ENCODE data around the gene INAVA. TPM values are rescaled to one million over a fixed set of nuclear protein-coding genes. Genes with fewer than 3 reads are reported as not detected.

Gene INAVA
- total and polyA plus RNA-seq, 2 of the 13 experiments (the other 11 are each of a cell fraction or from before 2014, with no cell fraction given), result 6.0 to 13.5 TPM

DNA sequence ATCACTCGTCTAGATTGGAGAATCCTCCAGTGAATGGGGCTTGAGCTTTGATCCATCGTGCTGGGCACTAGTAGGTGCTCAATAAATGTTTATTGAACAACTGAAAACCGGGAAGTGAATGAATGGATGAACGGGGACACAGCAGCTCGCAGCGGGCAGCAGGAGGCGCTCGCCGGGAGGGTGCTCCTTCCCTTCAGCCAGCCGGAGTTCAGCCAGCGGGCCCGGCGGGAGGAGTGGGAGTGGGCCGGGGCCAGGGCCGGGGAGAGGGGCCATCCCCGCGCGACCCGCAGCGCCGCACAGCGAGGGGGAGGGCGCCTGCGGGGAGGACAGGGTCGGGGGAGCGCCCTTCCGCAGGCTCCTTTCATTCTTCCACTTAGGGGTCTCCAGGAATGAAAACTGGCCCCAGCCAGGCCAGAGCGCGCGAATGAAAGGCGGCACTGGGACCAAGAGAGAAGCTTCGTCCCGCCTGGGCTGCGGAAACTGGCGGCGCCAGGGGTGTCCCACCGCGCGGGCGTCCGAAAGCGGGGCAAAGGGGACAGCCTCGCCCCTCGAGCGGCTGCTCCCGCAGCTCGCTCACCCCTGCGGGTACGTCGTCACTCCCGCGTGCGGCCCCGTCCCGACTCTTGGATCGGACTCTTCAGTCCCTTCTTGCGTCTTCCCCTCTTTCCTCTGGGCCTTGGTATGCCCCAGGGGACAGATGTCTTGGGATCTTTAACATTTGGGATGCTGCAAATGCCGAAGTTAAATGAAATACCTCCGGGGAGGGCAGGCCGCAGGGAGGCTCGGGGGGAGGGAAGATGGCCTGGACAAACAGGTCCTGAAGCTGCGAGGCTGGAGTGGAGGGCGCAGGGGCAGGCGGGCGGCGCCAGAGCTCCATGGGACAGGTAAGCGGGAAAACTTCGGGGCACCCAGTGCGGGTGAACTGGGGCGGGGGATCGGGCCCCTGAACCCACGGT lies 3.6 kb upstream of the INAVA start (continued):
- 0 out of 2 replicates have a peak, but pooled peaks have one; percentile 50 for TF ChIP-seq ZNF557 (CRISPR knock-in tag; IDR thresholded peaks at IDR 0.05)
- TF ChIP-seq, protein P1, sequence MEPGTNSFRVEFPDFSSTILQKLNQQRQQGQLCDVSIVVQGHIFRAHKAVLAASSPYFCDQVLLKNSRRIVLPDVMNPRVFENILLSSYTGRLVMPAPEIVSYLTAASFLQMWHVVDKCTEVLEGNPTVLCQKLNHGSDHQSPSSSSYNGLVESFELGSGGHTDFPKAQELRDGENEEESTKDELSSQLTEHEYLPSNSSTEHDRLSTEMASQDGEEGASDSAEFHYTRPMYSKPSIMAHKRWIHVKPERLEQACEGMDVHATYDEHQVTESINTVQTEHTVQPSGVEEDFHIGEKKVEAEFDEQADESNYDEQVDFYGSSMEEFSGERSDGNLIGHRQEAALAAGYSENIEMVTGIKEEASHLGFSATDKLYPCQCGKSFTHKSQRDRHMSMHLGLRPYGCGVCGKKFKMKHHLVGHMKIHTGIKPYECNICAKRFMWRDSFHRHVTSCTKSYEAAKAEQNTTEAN (CRISPR knock-in tag; conservative IDR thresholded peaks at IDR 0.05), result peak; percentile 32; the same call in 1 of the 2 replicates
- TF ChIP-seq HNF4G (IDR thresholded peaks at IDR 0.05; ENCODE audit: borderline replicate concordance, low read depth, low read length), result no peak
- TF ChIP-seq HNF4G (CRISPR knock-in tag; IDR thresholded peaks at IDR 0.05; ENCODE audit: borderline replicate concordance, low read depth), result no peak; the same call in 1 of the 2 replicates
- TF ChIP-seq, protein P2, sequence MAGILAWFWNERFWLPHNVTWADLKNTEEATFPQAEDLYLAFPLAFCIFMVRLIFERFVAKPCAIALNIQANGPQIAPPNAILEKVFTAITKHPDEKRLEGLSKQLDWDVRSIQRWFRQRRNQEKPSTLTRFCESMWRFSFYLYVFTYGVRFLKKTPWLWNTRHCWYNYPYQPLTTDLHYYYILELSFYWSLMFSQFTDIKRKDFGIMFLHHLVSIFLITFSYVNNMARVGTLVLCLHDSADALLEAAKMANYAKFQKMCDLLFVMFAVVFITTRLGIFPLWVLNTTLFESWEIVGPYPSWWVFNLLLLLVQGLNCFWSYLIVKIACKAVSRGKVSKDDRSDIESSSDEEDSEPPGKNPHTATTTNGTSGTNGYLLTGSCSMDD (CRISPR knock-in tag; IDR thresholded peaks at IDR 0.05), result no peak
- TF ChIP-seq ZNF724P (CRISPR knock-in tag; IDR thresholded peaks at IDR 0.05; ENCODE audit: borderline replicate concordance), result 0 out of 2 replicates have a peak, but pooled peaks have one; percentile 11
- TF ChIP-seq MAFG (CRISPR knock-in tag; IDR thresholded peaks at IDR 0.05), result no peak
- TF ChIP-seq, protein P3, sequence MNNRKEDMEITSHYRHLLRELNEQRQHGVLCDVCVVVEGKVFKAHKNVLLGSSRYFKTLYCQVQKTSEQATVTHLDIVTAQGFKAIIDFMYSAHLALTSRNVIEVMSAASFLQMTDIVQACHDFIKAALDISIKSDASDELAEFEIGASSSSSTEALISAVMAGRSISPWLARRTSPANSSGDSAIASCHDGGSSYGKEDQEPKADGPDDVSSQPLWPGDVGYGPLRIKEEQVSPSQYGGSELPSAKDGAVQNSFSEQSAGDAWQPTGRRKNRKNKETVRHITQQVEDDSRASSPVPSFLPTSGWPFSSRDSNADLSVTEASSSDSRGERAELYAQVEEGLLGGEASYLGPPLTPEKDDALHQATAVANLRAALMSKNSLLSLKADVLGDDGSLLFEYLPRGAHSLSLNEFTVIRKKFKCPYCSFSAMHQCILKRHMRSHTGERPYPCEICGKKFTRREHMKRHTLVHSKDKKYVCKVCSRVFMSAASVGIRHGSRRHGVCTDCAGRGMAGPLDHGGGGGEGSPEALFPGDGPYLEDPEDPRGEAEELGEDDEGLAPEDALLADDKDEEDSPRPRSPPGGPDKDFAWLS (CRISPR knock-in tag; IDR thresholded peaks at IDR 0.05; ENCODE audit: borderline replicate concordance), result peak; percentile 82; the same call in 1 of the 2 replicates
- TF ChIP-seq NR2F6 (IDR thresholded peaks at IDR 0.05), result no peak
- 0 out of 2 replicates have a peak, but pooled peaks have one; percentile 3 for TF ChIP-seq NR2F6 (CRISPR knock-in tag; IDR thresholded peaks at IDR 0.05)
- TF ChIP-seq, protein P4, sequence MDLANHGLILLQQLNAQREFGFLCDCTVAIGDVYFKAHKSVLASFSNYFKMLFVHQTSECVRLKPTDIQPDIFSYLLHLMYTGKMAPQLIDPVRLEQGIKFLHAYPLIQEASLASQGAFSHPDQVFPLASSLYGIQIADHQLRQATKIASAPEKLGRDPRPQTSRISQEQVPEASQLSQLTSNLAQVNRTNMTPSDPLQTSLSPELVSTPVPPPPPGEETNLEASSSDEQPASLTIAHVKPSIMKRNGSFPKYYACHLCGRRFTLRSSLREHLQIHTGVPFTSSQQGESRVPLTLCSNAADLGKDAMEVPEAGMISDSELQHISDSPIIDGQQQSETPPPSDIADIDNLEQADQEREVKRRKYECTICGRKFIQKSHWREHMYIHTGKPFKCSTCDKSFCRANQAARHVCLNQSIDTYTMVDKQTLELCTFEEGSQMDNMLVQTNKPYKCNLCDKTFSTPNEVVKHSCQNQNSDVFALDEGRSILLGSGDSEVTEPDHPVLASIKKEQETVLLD (CRISPR knock-in tag; IDR thresholded peaks at IDR 0.05; ENCODE audit: low read depth), result no peak
- TF ChIP-seq RNF2 (conservative IDR thresholded peaks at IDR 0.05; ENCODE audit: low read depth), result 0 out of 2 replicates have a peak, but pooled peaks have one; percentile 7
- TF ChIP-seq ZFY (CRISPR knock-in tag; IDR thresholded peaks at IDR 0.05), result peak; percentile 74
- no peak for TF ChIP-seq CBX1 (IDR thresholded peaks at IDR 0.05; ENCODE audit: low read depth)
- TF ChIP-seq, protein P5, sequence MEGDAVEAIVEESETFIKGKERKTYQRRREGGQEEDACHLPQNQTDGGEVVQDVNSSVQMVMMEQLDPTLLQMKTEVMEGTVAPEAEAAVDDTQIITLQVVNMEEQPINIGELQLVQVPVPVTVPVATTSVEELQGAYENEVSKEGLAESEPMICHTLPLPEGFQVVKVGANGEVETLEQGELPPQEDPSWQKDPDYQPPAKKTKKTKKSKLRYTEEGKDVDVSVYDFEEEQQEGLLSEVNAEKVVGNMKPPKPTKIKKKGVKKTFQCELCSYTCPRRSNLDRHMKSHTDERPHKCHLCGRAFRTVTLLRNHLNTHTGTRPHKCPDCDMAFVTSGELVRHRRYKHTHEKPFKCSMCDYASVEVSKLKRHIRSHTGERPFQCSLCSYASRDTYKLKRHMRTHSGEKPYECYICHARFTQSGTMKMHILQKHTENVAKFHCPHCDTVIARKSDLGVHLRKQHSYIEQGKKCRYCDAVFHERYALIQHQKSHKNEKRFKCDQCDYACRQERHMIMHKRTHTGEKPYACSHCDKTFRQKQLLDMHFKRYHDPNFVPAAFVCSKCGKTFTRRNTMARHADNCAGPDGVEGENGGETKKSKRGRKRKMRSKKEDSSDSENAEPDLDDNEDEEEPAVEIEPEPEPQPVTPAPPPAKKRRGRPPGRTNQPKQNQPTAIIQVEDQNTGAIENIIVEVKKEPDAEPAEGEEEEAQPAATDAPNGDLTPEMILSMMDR (CRISPR knock-in tag; IDR thresholded peaks at IDR 0.05), result peak; percentile 78
- TF ChIP-seq, protein P6, sequence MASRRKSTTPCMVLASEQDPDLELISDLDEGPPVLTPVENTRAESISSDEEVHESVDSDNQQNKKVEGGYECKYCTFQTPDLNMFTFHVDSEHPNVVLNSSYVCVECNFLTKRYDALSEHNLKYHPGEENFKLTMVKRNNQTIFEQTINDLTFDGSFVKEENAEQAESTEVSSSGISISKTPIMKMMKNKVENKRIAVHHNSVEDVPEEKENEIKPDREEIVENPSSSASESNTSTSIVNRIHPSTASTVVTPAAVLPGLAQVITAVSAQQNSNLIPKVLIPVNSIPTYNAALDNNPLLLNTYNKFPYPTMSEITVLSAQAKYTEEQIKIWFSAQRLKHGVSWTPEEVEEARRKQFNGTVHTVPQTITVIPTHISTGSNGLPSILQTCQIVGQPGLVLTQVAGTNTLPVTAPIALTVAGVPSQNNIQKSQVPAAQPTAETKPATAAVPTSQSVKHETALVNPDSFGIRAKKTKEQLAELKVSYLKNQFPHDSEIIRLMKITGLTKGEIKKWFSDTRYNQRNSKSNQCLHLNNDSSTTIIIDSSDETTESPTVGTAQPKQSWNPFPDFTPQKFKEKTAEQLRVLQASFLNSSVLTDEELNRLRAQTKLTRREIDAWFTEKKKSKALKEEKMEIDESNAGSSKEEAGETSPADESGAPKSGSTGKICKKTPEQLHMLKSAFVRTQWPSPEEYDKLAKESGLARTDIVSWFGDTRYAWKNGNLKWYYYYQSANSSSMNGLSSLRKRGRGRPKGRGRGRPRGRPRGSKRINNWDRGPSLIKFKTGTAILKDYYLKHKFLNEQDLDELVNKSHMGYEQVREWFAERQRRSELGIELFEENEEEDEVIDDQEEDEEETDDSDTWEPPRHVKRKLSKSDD (CRISPR knock-in tag; IDR thresholded peaks at IDR 0.05; ENCODE audit: low read depth), result no peak
